ENCODE measurements around the gene ALDH3A1.

Gene ALDH3A1

DNA sequence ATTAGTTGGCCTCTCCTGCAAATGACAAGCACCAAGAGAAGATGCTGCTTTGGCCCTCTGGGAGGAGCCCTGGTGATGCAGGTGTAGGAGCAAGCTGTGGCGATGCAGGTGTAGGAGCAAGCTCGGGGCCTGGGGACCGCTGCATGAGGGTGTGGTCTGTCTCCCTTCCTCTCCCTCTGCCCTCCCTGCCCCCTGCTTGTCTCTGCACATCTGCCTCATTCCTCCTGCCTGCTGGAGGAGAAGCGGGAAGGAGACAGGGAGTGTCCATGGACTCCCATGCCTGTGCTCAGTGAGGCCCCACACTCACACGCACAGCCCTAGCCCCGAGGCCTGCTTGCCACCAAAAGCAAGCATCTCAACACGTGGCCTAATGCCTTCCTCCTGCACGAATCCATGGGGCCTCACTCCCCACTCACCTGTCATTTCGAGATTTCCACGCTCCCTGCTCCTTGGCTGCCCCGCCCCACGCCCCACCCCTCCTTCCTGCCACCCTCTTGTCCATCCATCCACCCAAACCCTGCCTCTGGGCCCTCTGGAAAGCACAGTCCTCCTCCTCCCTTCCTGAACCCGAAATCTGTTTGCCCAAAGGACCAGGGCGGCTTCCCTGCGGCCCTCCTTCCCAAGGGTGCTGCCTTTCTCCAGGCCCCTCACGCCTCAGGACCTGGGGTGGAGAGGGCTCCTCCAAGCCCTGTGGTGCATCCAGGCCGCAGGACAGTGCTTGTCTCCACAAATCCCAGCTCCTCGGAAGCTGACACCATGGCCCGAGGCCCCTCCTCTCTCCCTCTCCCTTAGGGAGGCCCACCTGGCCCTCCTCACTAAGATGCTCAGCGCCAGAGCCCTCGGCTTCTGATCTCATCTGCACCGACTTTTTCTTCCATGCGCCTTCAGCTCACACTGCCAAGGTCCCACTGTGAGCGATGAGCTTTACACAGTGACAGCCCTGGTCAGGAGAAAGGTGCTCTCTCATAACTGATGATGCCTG is 11.8 kb upstream of the ALDH3A1 start:
- DNase-seq = no peak

DNA sequence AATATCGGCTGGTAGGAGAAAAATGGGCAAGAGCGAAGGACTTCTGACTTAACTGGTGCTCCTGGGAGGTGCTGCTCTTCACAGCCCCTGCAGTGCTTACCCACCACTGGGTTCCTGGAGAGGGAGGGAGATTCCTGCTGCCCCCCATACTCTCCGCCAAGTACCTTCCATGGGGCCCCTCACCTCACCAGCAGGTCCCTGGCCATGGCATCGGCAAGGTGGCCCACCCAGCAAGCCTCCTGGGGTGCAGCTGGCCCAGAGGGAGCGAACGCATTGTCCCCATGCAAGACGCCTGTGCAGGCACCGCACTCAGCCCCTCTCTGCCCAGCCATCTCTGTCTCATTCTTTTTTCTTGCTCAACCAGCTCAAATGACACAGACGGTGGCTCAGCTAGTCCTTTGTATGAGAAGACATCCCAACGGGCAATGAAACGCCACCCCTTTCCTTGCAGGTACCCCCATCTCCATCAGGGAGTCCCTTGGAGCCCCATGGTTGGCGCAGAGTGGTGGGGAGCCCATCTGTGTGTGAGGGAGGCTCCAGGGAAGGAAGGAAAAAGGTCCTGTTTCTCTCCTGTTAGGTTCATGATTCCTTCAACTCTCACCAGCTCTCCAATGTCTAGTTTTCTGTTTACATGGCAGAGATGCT is 9.6 kb upstream of the ALDH3A1 start:
- no peak for DNase-seq

DNA sequence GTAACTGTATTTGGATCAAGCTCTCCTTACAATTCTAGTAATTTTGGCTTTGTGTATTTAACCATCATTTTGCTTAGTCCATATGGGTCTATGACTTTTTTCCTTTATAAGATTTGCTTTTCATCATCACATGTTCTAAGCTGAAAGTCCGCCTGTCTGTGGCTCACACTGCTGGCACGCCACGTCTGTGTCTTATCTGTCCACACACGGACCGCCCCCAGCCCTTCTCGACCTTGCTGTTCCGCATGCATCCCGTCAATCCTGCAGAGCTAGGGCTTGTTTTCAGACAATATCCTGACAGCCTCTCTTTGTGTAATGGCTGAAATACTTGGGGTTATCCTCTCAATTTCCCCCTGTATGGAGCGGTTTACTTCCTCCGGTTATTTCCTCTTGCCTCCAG is 8.4 kb upstream of the ALDH3A1 start:
- DNase-seq = no peak

DNA sequence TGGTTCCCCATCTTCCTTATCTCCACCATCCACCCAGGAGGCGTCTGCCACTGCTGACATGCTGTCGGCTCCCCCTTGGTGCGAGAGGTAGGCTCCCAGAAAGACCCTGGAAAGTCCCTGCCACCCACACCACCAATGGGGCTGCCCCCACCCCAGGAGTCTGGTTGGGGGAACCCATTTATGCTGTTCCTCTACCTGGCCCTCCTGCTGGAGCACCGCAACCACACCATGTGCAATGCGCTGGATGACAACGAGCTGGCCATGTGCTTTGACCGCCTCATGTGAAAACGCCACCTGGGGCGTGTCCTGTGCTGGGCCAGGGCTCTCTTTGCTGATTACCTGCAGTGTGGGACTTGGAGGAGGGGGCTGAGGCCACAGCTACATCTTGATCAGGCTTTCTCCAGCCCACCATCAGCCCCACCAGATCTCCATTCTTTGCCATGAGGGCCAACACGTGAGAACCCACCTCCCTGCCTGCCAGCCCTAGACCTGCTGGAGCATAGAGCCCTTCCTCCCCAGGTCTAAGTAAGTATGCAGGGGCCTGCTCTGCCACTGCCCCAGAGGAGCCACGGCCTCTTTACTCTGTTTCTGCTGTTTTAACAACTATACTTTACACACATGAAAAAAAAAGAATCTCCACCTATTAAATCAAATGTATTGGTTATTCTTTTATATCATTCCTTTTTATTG is 7.9 kb upstream of the ALDH3A1 start:
- no peak for DNase-seq

DNA sequence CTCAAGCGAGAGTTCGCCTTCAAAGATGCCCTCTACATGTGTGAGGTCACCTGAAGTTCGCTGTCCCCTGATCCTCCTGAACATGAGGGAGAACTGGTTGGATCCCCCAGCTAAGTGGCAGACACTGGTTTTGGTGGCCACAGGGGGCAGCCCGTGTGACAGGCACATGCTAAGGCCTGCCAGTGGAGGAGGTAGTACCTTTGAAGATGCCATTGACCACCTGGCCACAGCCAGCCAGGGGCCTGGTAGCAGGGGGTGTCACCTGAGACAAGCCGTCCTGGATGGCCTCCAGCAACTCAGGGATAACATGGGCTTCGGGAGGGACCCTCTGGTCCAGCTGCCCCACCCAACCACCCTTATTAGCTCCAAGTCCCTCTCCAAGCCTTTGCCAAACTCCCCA is 7.3 kb upstream of the ALDH3A1 start:
- DNase-seq = no peak

DNA sequence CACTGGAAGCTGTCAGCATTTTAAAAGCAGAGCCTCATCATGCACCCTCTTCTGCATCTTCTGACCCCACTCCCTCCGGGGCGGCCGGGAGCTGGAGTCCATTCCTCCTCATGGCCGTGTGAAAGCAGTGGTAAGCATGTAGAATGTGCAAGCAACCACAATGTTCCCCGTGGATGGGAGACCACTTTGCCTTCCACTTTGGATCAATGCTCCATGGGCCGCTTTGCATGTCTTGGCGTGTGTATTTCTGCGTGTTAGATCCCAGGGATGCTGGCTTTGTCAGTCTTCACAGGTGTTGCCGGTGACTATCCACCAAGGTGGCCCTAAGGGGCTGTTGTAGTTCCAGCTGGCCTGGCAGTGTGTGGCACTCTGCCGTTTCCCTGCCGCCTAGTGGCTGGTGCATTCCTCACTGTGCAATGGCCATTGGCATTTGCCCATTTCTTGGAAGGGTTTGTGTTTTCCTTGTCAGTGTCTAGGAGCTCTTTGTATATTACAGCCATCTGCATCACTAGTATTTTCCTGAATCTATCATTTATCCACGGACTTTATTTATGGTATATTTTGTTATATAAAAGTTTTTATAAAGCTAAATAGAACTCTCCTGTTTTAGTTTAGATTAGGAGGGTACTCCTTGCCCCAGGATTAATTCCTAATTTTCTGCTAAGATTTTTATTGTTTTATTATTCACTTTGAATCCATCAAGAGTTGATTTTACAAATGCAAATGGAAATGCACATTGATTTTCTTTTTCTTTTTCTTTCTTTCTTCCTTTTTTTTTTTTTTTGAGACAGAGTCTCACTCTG is 5.8 kb upstream of the ALDH3A1 start:
- peak; percentile 28 for DNase-seq

DNA sequence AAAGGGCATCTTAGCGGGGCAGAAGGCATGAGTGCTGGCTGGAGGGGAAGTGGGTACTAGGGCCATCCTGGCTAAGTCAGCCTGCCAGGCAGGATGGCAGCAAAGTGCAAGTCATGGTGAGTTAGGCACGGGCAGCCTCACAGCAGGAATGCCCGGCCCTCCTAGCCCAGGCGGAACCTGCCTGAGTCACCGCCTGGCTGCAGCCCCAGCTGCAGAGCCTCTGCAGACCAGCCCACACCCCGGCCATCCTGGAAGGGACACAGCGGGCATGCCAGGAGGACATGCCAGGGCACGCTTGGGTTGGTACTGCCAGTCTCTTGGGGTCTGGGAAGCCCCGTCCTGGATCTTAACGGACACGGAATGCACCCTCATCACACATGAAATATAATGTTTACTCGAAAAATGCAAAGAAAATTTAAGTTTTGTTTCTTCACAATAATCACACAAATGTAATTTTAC is 5.0 kb upstream of the ALDH3A1 start:
- no peak for DNase-seq

DNA sequence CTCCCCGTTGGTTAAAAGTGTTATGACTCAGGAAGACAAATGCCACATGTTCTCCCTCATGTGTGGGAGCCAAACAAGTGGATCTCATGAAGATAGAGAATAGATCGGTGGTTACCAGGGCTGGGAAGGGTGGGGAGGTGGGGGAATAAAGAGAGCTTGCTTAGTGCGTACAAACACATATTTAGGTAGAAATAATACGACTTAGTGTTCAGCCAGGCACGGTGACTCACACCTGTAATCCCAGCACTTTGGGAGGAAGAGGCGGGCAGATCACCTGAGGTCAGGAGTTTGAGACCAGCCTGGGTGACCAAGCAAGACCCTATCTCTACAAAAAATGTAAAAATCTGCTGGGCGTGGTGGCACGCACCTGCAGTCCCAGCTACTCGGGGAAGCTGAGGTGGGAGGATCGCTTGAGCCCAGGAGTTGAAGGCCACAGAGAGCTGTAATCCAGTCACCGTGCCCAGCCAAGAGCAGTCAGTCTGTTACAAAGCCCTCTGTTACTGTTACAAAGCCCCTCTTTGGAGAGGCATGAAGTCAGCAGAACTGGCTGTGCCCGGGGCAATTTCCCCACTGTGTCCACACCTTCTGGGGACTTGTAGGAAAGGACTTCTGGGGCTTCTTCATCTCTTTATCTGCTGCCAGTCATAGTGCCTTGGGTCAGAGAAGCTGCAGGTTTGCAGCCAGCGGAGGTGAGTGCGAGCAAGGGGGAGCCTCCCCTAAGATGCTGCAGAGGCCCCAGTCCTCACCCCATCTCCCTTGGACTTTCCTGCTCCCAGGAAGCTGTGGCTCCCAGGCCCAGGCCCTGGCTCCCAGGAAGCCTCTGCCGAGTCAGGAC is 4.3 kb upstream of the ALDH3A1 start:
- DNase-seq = no peak

DNA sequence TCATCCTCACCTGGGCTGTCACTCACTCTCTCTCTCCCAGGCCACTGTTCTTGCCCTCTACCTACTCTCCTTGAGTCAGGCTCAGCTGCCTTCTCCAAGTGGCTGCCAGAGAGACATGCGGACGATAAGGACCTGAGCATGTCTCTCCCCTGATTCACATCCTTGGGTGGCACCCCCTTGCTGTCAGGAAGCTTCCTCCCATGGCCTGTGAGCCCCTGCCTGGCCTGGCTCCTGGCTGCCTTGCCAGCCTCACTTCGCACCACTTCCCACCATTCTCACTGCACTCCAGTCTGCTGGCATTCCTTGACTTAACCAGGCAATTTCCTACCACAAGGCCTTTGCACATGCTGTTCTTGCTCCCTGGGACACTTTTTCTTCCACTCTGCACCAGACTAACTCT is 2.7 kb upstream of the ALDH3A1 start:
- no peak for DNase-seq

DNA sequence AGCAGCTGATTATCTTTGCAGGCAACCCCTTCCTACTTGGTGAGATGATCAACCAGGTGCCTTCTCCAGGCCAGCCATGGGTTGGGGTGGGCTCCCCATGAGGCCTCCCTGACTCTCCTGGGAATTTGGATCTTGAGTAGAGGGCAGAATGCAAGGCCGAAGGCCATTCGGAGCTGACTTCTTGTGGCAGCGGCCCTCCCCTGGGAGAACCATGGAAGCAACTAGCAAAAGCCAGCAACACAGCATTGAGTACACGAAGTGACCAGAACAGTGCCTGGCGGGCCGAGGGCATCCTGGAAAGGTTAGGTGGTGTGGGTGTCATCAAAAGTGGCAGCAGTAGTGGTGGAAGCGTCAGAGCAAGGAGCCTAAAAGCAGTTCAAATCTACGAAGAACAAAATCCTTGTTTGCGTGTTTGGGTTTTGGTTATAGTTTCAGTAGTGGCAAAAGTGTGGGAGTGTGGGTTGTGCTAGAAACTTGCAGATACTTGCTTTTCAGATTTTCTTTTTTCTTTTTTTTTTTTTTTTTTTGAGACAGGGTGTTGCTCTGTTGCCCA is 2.0 kb upstream of the ALDH3A1 start:
- DNase-seq = no peak

DNA sequence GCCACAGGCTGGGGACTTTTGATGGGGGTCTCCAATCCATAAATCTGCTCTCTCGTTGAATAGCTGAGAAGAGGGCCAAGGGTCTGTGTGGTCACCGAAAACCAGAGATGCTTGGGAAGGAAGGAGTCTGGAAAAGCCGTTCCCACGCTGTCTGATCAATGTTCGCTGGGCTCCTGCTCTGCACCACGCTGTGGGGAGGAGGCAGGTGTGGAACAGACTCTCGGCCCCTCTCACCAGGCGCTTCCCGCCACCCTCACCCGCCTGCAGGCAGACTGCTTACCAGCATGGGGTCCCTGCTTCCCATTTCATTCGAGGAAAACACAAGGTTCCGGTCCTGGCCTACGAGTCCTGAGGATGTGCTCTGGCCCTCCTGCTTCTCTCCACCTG is 702 bp upstream of the ALDH3A1 start:
- DNase-seq = peak; percentile 62

DNA sequence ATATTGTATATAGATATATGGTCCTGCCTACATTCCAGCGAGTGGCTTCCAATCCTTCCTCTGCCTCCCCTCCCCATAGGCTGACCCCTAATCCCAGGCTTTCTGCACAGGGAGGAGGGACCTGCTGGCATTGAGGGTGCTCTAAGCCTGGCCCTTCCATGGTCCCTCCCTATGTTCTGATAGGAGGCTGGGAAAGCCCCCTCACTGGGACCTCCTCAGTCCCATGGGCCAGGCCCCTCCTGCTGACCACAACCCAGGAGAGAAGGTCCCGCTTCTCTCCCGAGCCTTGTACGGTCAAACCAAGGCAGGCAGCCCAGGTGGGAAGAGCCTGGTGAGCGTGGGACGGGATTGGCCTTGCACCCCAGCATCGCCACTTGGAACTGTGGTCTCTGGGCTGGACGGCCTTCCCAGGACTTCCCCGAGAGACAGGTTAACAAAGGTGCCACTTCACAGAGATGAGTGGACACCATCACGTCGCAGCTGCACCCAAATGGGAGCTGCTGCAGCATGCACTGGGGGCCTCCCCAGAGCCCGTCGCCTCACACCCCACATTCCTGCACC is 859 bp downstream of the ALDH3A1 start:
- DNase-seq = no peak

DNA sequence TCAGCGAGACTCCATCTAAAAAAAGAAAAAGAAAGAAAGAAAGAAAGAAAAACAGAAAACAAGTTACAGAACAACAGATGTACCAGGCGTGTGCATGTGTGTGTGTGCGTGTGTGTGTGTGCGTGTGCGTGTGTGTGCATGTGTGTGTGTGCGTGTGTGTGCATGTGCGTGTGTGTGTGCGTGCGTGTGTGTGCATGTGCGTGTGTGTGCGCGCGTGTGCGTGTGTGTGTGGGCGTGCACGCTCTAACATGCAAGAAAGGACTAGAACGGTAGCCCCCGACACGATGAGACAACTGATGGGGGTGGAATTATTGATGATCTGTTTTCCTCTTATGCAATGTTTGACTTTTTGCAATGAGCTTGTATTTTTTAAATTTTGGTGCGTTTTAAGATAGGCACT is 1.6 kb downstream of the ALDH3A1 start:
- no peak for DNase-seq

DNA sequence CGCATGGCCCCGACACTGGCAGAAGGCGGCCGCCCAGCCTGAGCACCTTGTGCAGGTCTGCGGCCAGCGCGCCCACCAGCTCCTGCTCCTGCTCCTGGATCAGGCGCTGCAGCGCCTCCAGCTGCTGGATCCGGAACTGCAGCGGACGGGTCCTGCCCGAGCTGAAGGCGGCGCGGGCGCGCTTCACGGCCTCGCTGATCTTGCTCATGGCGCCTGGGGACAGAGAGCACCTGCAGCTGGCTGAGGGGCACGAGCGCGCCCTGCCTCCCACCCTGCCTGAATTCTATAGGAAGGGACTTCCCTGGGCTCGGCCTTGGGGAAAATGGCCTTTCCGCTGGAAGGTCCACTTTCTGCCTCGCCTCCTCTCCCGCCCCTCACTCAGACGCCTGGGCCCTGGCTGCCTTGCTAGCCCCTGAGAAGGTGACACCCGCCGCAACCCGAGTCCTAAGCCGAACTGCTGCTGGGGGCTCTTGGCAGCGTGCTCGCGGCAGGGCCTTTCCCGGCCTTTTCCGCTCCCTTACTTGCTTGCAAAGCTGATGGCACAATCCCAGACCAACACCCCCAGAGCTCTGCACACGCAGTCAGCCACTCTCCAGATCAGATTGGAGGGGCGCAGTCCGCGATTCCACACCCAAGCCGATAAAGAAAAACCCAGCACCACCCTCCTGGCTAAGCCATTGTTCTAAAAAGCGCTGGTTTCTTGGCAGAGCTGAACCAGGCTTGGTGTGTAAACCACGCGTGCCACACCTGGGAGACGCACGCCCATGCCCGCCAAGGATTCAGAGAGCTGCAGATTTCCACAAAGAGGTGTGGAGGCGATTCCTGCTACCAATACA is 3.0 kb downstream of the ALDH3A1 start:
- DNase-seq = peak; percentile 82

DNA sequence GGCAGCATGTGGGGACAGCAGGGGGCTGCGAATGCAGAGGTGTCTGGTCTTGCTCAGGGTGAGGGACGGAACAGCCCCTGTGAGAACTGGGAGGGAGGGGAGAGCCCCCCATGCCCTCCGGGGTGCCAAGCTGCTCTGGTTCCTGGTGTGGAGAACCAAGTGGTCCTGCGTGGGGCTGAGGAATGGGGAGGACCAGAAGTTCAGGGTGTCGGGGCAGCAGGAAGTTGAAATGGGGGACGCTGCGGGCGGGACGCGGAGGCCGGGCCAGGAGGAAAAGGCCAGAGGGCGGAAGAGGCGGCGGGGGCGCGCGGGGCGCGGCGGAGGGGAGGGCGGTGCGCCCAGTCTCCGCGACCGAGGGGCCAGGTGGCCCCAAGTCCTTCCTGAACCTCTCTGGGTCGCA is 3.6 kb downstream of the ALDH3A1 start:
- no peak for DNase-seq

DNA sequence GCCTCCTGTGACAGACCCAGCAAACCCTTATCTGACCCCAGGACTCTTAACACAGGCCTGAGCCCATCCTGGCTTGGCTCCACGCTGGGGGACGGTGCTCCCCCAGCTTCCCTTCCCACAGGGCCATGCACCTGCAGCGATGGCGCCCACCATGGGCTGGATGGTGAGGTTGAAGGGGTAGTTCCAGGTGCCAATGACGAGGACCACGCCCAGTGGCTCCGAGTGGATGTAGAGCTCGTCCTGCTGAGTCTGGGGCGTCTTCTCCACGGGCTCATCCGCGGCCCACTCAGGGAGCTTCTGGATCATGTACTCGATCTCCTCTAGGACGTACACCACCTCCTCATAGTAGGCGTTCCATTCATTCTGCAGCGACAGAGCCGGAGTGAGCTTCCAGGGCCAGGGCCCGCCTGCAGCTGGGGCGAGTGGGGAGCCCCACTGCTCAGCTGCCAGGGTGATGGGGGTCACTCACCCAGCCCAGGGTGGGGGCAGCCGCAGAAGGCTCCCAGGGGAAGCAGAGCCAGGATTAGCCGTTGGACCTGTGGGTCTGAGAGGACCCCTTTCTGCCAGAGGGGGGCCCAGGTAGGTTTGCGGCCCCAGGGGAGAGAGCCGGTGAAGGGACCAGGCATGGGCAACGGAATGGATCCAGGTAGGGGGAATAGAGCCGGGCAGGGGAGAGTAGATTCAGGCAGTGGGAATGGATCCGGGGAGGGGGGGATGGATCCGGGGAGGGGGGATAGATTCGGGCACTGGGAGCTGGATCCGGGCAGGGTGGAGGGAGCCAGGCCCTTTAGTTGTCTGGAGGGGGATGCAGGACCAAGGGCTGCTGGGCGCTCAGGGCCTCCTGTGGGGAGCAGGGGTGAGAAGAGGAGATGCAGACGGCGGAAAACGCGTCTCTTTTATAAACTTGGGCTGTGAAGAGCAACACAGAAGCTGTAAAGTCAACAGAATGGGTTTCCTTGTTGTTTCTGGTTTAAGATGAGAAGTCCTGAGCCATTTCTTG is 4.7 kb downstream of the ALDH3A1 start:
- DNase-seq = no peak

DNA sequence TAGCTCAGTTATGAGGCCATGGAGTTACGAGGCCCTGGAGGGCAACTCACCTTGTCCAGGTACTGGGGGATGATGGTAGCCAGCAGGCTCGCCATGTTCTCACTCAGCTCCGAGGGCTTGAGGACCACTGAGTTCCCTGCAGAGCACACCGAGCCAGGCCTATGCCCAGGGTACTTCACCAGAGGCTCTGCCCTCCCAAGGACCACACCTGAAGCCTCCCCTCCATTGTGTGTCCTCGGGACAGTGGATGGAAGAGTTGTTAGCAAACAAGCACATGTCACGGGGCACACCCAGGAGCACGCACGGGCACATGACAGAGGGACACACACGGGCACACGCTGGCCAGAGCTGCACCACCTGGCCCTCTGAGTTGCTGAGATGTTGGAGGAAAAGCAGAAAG is 5.6 kb downstream of the ALDH3A1 start:
- no peak for DNase-seq

DNA sequence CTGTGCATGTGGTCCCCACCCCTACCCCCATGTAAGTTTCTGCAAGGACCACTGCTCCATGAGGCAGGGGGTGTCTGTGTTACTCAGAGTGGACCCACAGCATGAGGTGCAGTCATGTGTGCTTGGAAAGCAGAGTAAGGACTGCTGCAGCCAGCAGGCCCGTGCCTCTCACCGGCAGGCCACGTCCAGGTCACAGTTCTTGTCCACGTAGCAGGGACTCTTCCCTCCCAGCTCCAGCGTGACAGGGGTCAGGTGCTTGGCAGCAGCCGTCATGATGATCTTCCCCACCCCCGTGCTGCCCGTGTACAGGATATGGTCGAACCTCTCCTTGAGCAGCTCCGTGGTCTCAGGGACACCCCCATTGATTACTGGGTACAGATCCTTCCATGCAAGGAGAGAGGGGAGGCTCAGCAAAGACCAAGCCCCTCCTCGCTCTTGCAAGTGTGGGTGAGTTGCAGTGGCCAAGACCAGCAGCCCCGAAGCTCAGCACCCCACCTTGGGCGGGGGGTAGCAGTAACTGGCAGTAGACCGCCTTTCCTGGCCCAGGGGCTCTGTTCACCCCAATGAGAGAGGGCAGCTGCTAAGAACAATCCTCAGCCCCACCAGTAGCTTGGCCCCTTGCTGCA is 6.2 kb downstream of the ALDH3A1 start:
- no peak for DNase-seq
